GM12878 (cell line): ENCODE data around the gene HNRNPA1. TPM values are rescaled to one million over a fixed set of nuclear protein-coding genes. Genes with fewer than 3 reads are reported as not detected.

Experiments
- ATAC-seq: fragments of 200-7000 bp; cut with Tn5 transposase; 3 replicates; pipeline ENCODE4 v1.9.1; 2020; ENCODE audit warnings: mild to moderate bottlenecking, moderate library complexity
- BruUV-seq: library from RNA; stranded (reverse); fragments of 400-500 nt; replicated peaks from 2 replicates; lab custom pipeline; 2021; lab: Mats Ljungman, UMichigan
- CTCF ChIA-PET: fragments of 300-600 bp; sonication (Branson Sonifier 250); formaldehyde crosslinking; extraction: SDS; loops from one replicate; lab custom pipeline; 2021; ENCODE audit warnings: inconsistent platforms; lab: Yijun Ruan, JAX
- POLR2A ChIA-PET: fragments of 350-600 bp; formaldehyde crosslinking; extraction: SDS; loops from one replicate; lab custom pipeline; 2021; ENCODE audit warnings: inconsistent platforms; lab: Charles Lee
- RAD21 ChIA-PET: fragments of 300-600 bp; sonication (Branson Sonifier 250); formaldehyde crosslinking; loops from one replicate; lab custom pipeline; 2023; ENCODE audit warnings: antibody characterized with exemption; ENCODE audit not compliant: unreplicated experiment; lab: Charles Lee
- SMC1A ChIA-PET: fragments of 300-600 bp; sonication (Branson Sonifier 250); formaldehyde crosslinking; loops from one replicate; lab custom pipeline; 2023; ENCODE audit not compliant: unreplicated experiment, uncharacterized antibody; lab: Charles Lee
- DNase-seq: peaks from one replicate; pipeline ENCODE4 v3.0.0-alpha.2; 2011; ENCODE audit warnings: low read depth, low spot score
- FAIRE-seq: peaks from 3 replicates; lab custom pipeline; 2011; peaks lifted over from hg19 to GRCh38; lab: Jason Lieb, UNC
- H2AFZ ChIP-seq: 2 replicates; pipeline ENCODE4 v1.6.0; 2011; ENCODE audit warnings: low read depth, low read length, control low read depth; ENCODE audit not compliant: control insufficient read depth
- H3K27ac ChIP-seq: 2 replicates; pipeline ENCODE4 v1.5.1; 2011; ENCODE audit warnings: control low read depth; ENCODE audit not compliant: control insufficient read depth, insufficient read depth
- H3K27me3 ChIP-seq, 2 experiments: replicated peaks in 1 of 2; 2 replicates each; pipeline versions ENCODE4 v1.6.0 to v1.6.1; 2011; ENCODE audit warnings: low read length in 1 of 2; ENCODE audit not compliant: control insufficient read depth in 2 of 2, insufficient read depth in 2 of 2
- H3K36me3 ChIP-seq, 2 experiments: 2 replicates each; pipeline ENCODE4 v1.5.1; 2011; ENCODE audit warnings: low read length in 1 of 2; ENCODE audit not compliant: control insufficient read depth in 2 of 2, insufficient read depth in 2 of 2
- H3K4me1 ChIP-seq: 2 replicates; pipeline ENCODE4 v1.6.1; 2011; ENCODE audit warnings: mild to moderate bottlenecking, low read length, moderate library complexity, mixed read lengths; ENCODE audit not compliant: control insufficient read depth, insufficient read depth
- H3K4me2 ChIP-seq: 2 replicates; pipeline ENCODE4 v1.6.0; 2011; ENCODE audit warnings: control low read depth; ENCODE audit not compliant: control insufficient read depth, insufficient read depth
- H3K4me3 ChIP-seq: fragments of 200-600 bp; sonication (generic); 2 replicates; pipeline ENCODE4 v1.5.1; 2016
- H3K79me2 ChIP-seq: 2 replicates; pipeline ENCODE4 v1.6.0; 2011; ENCODE audit warnings: low read length; ENCODE audit not compliant: control insufficient read depth, insufficient read depth
- H3K9ac ChIP-seq: 2 replicates; pipeline ENCODE4 v1.8.0; 2011; ENCODE audit warnings: low read length, control low read depth, mixed read lengths; ENCODE audit not compliant: control insufficient read depth, insufficient read depth
- H3K9me3 ChIP-seq: replicated peaks from 3 replicates; pipeline ENCODE4 v1.5.1; 2011; ENCODE audit warnings: mild to moderate bottlenecking, low read length; ENCODE audit not compliant: control insufficient read depth, insufficient read depth
- H4K20me1 ChIP-seq: 2 replicates; pipeline ENCODE4 v1.6.0; 2011; ENCODE audit not compliant: control insufficient read depth, insufficient read depth
- BCL11A ChIP-seq: IDR thresholded peaks from 2 replicates; pipeline ENCODE4 v1.6.1; 2011; ENCODE audit warnings: low read depth, low read length
- BHLHE40 ChIP-seq, 2 experiments: fragments of 450-650 bp in 1 of 2; IDR thresholded peaks; 2 replicates each; pipeline ENCODE4 v1.6.1; 2011 to 2017; ENCODE audit warnings: low read depth in 2 of 2, borderline replicate concordance in 1 of 2, improper control_type of control experiment in 1 of 2, low read length in 1 of 2, mild to moderate bottlenecking in 1 of 2
- BMI1 ChIP-seq: fragments of 450-650 bp; IDR thresholded peaks from 2 replicates; pipeline ENCODE4 v1.6.1; 2016; ENCODE audit warnings: mild to moderate bottlenecking, moderate library complexity, borderline replicate concordance
- CBFB ChIP-seq: IDR thresholded peaks from 2 replicates; pipeline ENCODE4 v1.6.1; 2016; ENCODE audit warnings: antibody characterized with exemption, low read depth
- CHD1 ChIP-seq: IDR thresholded peaks from 2 replicates; pipeline ENCODE4 v1.6.1; 2012; ENCODE audit warnings: low read depth, low read length, improper control_type of control experiment
- GABPA ChIP-seq: IDR thresholded peaks from 2 replicates; pipeline ENCODE4 v1.6.1; 2014; ENCODE audit warnings: antibody characterized with exemption, low read depth, mild to moderate bottlenecking, inconsistent platforms
- KAT2A ChIP-seq: conservative IDR thresholded peaks from 2 replicates; pipeline ENCODE4 v1.6.1; 2011; ENCODE audit warnings: low read depth, low read length; ENCODE audit not compliant: control insufficient read depth
- PAX8 ChIP-seq: fragments of 450-650 bp; IDR thresholded peaks from 2 replicates; pipeline ENCODE4 v1.6.1; 2017; ENCODE audit warnings: mild to moderate bottlenecking, moderate library complexity
- SMARCA5 ChIP-seq: fragments of 450-650 bp; IDR thresholded peaks from 2 replicates; pipeline ENCODE4 v1.6.1; 2017; ENCODE audit warnings: mild to moderate bottlenecking
- WRNIP1 ChIP-seq: IDR thresholded peaks from 2 replicates; pipeline ENCODE4 v1.6.1; 2011; ENCODE audit warnings: low read depth, low read length, improper control_type of control experiment, borderline replicate concordance
- WGBS: methylation state at CpG from one replicate; pipeline ENCODE4 v1.1.6; 2016; ENCODE audit warnings: low lambda C conversion rate; ENCODE audit not compliant: insufficient replicate concordance, insufficient coverage; ENCODE audit errors: missing lambda C conversion rate; 5-methylcytosine and 5-hydroxymethylcytosine counted together
- in situ Hi-C: fragments of 300-500 bp; cut with MboI; formaldehyde crosslinking; loops from 9 replicates; pipeline ENCODE4 v1.14.3; 2018; ENCODE audit warnings: mixed read lengths
- intact Hi-C: fragments of 100-400 bp; cut with micrococcal nuclease; formaldehyde crosslinking; loops from one replicate; pipeline ENCODE4 v1.14.2; 2022; ENCODE audit not compliant: unreplicated experiment
- polyA plus RNA-seq, 11 experiments: library from polyadenylated mRNA; depleted of rRNA in 4 of 11; unstranded in 6 of 11; stranded (reverse) in 5 of 11; fragments of >200 nt; fragmentation: Nextera tagmentation in 4 of 11; fragmentation: Illumina TruSeq in 1 of 11; extraction: Ambion mirVana in 4 of 11; extraction: Trizol in 1 of 11; gene quantifications; 1 replicate in 1 of 11; 2 replicates in 10 of 11; pipeline versions ENCODE4 v1.2.1 to v1.2.3, GENCODE V29; 2011 to 2016; ENCODE audit warnings: inconsistent platforms in 2 of 11, missing spikeins in 2 of 11, low read depth in 1 of 11
- total RNA-seq, 4 experiments: library from RNA; depleted of rRNA in 3 of 4; stranded (reverse); fragments of >200 nt in 3 of 4; fragmentation: Illumina TruSeq in 1 of 4; extraction: Trizol in 1 of 4; gene quantifications; 2 replicates each; pipeline versions ENCODE4 v1.2.1 to v1.2.3, GENCODE V29; 2013 to 2021
- TF ChIP-seq, protein P1 (sequence below): IDR thresholded peaks from 2 replicates; pipeline ENCODE4 v1.6.1; 2012; ENCODE audit warnings: improper control_type of control experiment, low read depth, low read length; ENCODE audit not compliant: insufficient replicate concordance
- TF ChIP-seq, protein P2 (sequence below): fragments of 450-650 bp; IDR thresholded peaks from 2 replicates; pipeline ENCODE4 v1.6.1; 2018; ENCODE audit warnings: mild to moderate bottlenecking, low read depth, moderate library complexity; ENCODE audit not compliant: partially characterized antibody

The HNRNPA1 gene
- total and polyA plus RNA-seq, 10 of the 15 experiments (the other 5 are each of a cell fraction or from before 2014, with no cell fraction given): 630 to 2,342 (median 1,407) TPM

DNA sequence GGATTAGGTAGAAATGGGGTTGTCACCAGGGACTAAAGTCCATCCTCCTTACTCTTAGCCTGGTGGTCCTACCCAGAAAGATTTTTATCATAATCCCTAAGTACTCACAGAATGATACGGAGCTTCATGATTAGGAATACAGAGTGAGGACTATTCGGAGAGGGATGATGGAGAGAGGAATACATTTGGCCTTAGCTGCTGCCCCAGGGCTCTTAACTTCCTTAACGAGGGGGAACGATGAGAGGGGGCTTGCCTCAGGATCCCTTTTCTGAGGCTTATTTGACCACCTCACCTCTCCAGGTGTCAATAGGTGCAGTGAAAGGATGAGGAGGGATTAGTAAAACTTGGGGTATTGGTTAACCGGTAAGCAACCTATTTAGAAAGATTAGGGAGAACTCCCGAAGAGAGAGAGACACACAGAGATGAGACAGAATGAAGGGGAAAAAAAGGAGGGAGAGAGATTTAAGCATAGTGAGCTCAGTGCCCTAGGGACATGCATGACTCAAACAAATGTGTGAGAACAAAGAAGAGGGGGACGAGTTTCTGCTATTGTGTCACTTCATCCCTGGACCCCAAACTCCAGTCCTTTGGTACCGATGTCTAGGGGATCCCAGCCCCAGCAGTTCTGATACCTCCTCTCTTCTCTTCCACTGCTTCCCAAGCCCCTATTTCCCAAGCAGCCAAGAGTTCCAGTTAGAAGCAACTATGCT is 19.1 kb downstream of the HNRNPA1 start (continued):
- TF ChIP-seq, protein P1, sequence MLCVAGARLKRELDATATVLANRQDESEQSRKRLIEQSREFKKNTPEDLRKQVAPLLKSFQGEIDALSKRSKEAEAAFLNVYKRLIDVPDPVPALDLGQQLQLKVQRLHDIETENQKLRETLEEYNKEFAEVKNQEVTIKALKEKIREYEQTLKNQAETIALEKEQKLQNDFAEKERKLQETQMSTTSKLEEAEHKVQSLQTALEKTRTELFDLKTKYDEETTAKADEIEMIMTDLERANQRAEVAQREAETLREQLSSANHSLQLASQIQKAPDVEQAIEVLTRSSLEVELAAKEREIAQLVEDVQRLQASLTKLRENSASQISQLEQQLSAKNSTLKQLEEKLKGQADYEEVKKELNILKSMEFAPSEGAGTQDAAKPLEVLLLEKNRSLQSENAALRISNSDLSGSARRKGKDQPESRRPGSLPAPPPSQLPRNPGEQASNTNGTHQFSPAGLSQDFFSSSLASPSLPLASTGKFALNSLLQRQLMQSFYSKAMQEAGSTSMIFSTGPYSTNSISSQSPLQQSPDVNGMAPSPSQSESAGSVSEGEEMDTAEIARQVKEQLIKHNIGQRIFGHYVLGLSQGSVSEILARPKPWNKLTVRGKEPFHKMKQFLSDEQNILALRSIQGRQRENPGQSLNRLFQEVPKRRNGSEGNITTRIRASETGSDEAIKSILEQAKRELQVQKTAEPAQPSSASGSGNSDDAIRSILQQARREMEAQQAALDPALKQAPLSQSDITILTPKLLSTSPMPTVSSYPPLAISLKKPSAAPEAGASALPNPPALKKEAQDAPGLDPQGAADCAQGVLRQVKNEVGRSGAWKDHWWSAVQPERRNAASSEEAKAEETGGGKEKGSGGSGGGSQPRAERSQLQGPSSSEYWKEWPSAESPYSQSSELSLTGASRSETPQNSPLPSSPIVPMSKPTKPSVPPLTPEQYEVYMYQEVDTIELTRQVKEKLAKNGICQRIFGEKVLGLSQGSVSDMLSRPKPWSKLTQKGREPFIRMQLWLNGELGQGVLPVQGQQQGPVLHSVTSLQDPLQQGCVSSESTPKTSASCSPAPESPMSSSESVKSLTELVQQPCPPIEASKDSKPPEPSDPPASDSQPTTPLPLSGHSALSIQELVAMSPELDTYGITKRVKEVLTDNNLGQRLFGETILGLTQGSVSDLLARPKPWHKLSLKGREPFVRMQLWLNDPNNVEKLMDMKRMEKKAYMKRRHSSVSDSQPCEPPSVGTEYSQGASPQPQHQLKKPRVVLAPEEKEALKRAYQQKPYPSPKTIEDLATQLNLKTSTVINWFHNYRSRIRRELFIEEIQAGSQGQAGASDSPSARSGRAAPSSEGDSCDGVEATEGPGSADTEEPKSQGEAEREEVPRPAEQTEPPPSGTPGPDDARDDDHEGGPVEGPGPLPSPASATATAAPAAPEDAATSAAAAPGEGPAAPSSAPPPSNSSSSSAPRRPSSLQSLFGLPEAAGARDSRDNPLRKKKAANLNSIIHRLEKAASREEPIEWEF: no peak

DNA sequence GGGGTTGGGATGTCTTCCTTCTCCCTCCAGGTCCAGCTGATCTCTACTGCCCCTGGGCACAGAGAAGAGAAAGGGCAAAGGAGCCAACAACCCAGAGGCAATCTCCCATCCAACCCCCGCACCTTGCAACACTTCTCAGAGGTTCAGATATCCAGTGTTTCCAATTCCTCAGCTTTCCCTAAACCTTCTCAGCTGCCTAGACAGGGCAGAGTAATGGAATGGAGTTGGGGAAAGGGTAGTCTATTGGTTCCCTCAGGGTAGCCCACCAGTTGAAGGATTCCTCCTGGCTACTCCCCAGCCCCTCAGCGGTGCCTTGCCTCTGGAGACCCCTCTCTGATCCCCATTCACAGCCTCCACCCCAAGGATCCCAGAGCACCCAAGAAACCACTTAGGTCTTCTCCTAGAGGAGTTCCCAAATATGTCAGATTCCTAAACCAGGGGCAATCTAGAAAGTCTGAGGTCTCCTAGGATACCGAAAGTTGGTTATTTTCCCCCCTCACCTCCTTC is 19.8 kb downstream of the HNRNPA1 start:
- 0 out of 2 replicates have a peak, but pooled peaks cover 3% of the 10 kb centered on the region for H3K4me1 ChIP-seq
- 0% methylated on average over 3 of the region's 3 CpGs for WGBS
- H3K27ac ChIP-seq: no peak overlapping the region
- ChIA-PET SMC1A (interaction anchor here (0.7 to 1.5 kb wide), 3 partner anchors 24 to 280 kb away, joined by 3 to 5 read pairs (median 3); partner anchors contain the start of gene COPZ1), RAD21 (no interaction called here), POLR2A (interaction anchor here (0.7 kb wide), 1 partner anchor 42 kb away, joined by 8 read pairs; no protein-coding TSS in a partner anchor), CTCF (interaction anchor here (0.9 to 2.0 kb wide), 7 partner anchors 8 to 68 kb away, joined by 3 to 7 read pairs (median 4); partner anchors contain the start of gene COPZ1)
- no peak overlapping the region for H2AFZ ChIP-seq
- H4K20me1 ChIP-seq: no peaks in the 10 kb centered on the region
- no peaks in the 10 kb centered on the region for H3K9me3 ChIP-seq
- H3K36me3 ChIP-seq: no peaks in the 10 kb centered on the region
- BruUV-seq: no TSS peak
- no peak overlapping the region for H3K9ac ChIP-seq
- FAIRE-seq: no peak
- H3K27me3 ChIP-seq: peaks cover 12 to 29% of the 10 kb centered on the region in 2 experiments
- H3K4me3 ChIP-seq: no peak overlapping the region
- no peak overlapping the region for H3K4me2 ChIP-seq
- DNase-seq: no peak
- H3K79me2 ChIP-seq: no peaks in the 10 kb centered on the region
- in situ Hi-C loops: no loop called here
- intact Hi-C loops: no loop called here
- no peak for ATAC-seq
- no peak for TF ChIP-seq BCL11A
- TF ChIP-seq WRNIP1: no peak
- no peak for TF ChIP-seq CBFB
- no peak for TF ChIP-seq BHLHE40 (IDR thresholded peaks at IDR 0.05; ENCODE audit: borderline replicate concordance in 1 of 2, low read depth in 2 of 2, low read length in 1 of 2)
- TF ChIP-seq GABPA: no peak
- no peak for TF ChIP-seq PAX8
- TF ChIP-seq SMARCA5: no peak
- no peak for TF ChIP-seq KAT2A
- TF ChIP-seq BMI1: no peak
- no peak for TF ChIP-seq CHD1
- TF ChIP-seq, protein P2, sequence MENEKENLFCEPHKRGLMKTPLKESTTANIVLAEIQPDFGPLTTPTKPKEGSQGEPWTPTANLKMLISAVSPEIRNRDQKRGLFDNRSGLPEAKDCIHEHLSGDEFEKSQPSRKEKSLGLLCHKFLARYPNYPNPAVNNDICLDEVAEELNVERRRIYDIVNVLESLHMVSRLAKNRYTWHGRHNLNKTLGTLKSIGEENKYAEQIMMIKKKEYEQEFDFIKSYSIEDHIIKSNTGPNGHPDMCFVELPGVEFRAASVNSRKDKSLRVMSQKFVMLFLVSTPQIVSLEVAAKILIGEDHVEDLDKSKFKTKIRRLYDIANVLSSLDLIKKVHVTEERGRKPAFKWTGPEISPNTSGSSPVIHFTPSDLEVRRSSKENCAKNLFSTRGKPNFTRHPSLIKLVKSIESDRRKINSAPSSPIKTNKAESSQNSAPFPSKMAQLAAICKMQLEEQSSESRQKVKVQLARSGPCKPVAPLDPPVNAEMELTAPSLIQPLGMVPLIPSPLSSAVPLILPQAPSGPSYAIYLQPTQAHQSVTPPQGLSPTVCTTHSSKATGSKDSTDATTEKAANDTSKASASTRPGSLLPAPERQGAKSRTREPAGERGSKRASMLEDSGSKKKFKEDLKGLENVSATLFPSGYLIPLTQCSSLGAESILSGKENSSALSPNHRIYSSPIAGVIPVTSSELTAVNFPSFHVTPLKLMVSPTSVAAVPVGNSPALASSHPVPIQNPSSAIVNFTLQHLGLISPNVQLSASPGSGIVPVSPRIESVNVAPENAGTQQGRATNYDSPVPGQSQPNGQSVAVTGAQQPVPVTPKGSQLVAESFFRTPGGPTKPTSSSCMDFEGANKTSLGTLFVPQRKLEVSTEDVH: no peak
